GM21619 (cell line): ENCODE measurements around the gene GRK5.
A peak's percentile ranks its signal among the peaks of the same experiment; 100 is the strongest.
"Not testable (repeated sequence)": the region's sequence is repeated elsewhere in the genome, so short reads cannot be mapped to it uniquely, and the experiment has no call there.

Experiments used
- ATAC-seq: cut with Tn5 transposase; IDR thresholded peaks from one replicate; pipeline ENCODE4 v1.9.1; 2021; ENCODE audit not compliant: unreplicated experiment

The GRK5 gene

GRCh38 chr10:119272338-119272734 is 65.0 kb downstream of the GRK5 start:
- not testable (repeated sequence) for ATAC-seq

- ATAC-seq = no peak
Measured at GRCh38 chr10:119272736-119273135, 65.4 kb downstream of the GRK5 start.

GRCh38 chr10:119273413-119273812 is 66.0 kb downstream of the GRK5 start:
- no peak for ATAC-seq

GRCh38 chr10:119274519-119275045 is 67.2 kb downstream of the GRK5 start:
- ATAC-seq = no peak

GRCh38 chr10:119275085-119275484 is 67.7 kb downstream of the GRK5 start:
- no peak for ATAC-seq

GRCh38 chr10:119276194-119276593 is 68.8 kb downstream of the GRK5 start:
- not testable (repeated sequence) for ATAC-seq

- ATAC-seq = no peak
Measured at GRCh38 chr10:119278126-119278709, 70.8 kb downstream of the GRK5 start.

GRCh38 chr10:119279441-119279840 is 72.1 kb downstream of the GRK5 start:
- no peak for ATAC-seq

- ATAC-seq = no peak
Measured at GRCh38 chr10:119281581-119282071, 74.3 kb downstream of the GRK5 start.

GRCh38 chr10:119282446-119282845 is 75.1 kb downstream of the GRK5 start:
- no peak for ATAC-seq

GRCh38 chr10:119283387-119283786 is 76.0 kb downstream of the GRK5 start:
- ATAC-seq = no peak

GRCh38 chr10:119283818-119284217 is 76.4 kb downstream of the GRK5 start:
- ATAC-seq = peak; percentile 72

- no peak for ATAC-seq
Measured at GRCh38 chr10:119284679-119285096, 77.3 kb downstream of the GRK5 start.

GRCh38 chr10:119285495-119286267 is 78.3 kb downstream of the GRK5 start:
- ATAC-seq = no peak

GRCh38 chr10:119286516-119286915 is 79.1 kb downstream of the GRK5 start:
- ATAC-seq = no peak

GRCh38 chr10:119286983-119287633 is 79.7 kb downstream of the GRK5 start:
- ATAC-seq = no peak

GRCh38 chr10:119288574-119289001 is 81.2 kb downstream of the GRK5 start:
- ATAC-seq = no peak

- ATAC-seq = no peak
Measured at GRCh38 chr10:119289227-119289920, 82.0 kb downstream of the GRK5 start.

- no peak for ATAC-seq
Measured at GRCh38 chr10:119290301-119291048, 83.1 kb downstream of the GRK5 start.

- ATAC-seq = no peak
Measured at GRCh38 chr10:119291223-119291900, 84.0 kb downstream of the GRK5 start.
